CD4-positive, alpha-beta T cell (primary cell): ENCODE measurements around the gene CHMP3. TPM values are rescaled to one million over a fixed set of nuclear protein-coding genes. Genes with fewer than 3 reads are reported as not detected.
A peak's percentile ranks its signal among the peaks of the same experiment; 100 is the strongest.

ENCODE experiments used
- ATAC-seq: fragments of 200-7000 bp; cut with Tn5 transposase; one replicate; pipeline ENCODE4 v1.10.0; 2022; ENCODE audit warnings: mild to moderate bottlenecking; ENCODE audit not compliant: poor library complexity
- CTCF ChIA-PET: fragments of 350-600 bp; sonication (Branson Sonifier 250); formaldehyde crosslinking; loops from one replicate; lab custom pipeline; 2021; ENCODE audit warnings: antibody characterized with exemption, inconsistent platforms; lab: Charles Lee
- POLR2A ChIA-PET: fragments of 350-600 bp; sonication (Branson Sonifier 250); formaldehyde crosslinking; loops from one replicate; lab custom pipeline; 2021; ENCODE audit warnings: antibody characterized with exemption, inconsistent platforms; lab: Charles Lee
- DNase-seq, 14 experiments: peaks; one replicate each; pipeline ENCODE4 v3.0.0-alpha.2; 2013 to 2020; ENCODE audit warnings: mixed read lengths in 2 of 14
- H3K27ac ChIP-seq, 2 donors: one replicate each; pipeline versions ENCODE4 v1.5.1 to v1.7.0; 2013; ENCODE audit warnings: low read length in 2 of 2, low read depth in 1 of 2, mild to moderate bottlenecking in 1 of 2
- H3K27me3 ChIP-seq, 2 experiments: 1 replicate in 1 of 2; 2 replicates in 1 of 2; pipeline versions ENCODE4 v1.6.1 to v1.7.0; 2013; ENCODE audit warnings: low read length in 2 of 2, control low read depth in 1 of 2, mild to moderate bottlenecking in 1 of 2, moderate library complexity in 1 of 2; ENCODE audit not compliant: insufficient read depth in 2 of 2, control insufficient read depth in 1 of 2
- H3K36me3 ChIP-seq: one replicate; pipeline ENCODE4 v1.6.1; 2013; ENCODE audit warnings: low read length, control low read depth; ENCODE audit not compliant: insufficient read depth
- H3K4me1 ChIP-seq: one replicate; pipeline ENCODE4 v1.6.1; 2013; ENCODE audit warnings: low read length, control low read depth; ENCODE audit not compliant: insufficient read depth
- H3K4me3 ChIP-seq: one replicate; pipeline ENCODE4 v1.5.1; 2013; ENCODE audit warnings: mild to moderate bottlenecking, low read length, moderate library complexity
- H3K9me3 ChIP-seq, 2 experiments: 1 replicate in 1 of 2; 2 replicates in 1 of 2; pipeline versions ENCODE4 v1.6.1 to v1.7.0; 2013; ENCODE audit warnings: low read length in 2 of 2, mild to moderate bottlenecking in 2 of 2, control low read depth in 1 of 2, moderate library complexity in 1 of 2; ENCODE audit not compliant: control insufficient read depth in 1 of 2, insufficient read depth in 1 of 2
- H3K27ac Mint-ChIP-seq: one replicate; pipeline ENCODE4 v1.8.0; 2020; ENCODE audit warnings: mixed read lengths
- H3K27me3 Mint-ChIP-seq: one replicate; pipeline ENCODE4 v1.8.0; 2021; ENCODE audit warnings: mixed read lengths
- H3K36me3 Mint-ChIP-seq: one replicate; pipeline ENCODE4 v1.8.0; 2021; ENCODE audit warnings: low read depth, mixed read lengths
- H3K4me1 Mint-ChIP-seq: one replicate; pipeline ENCODE4 v1.8.0; 2021; ENCODE audit warnings: low read depth, mixed read lengths
- H3K4me3 Mint-ChIP-seq: one replicate; pipeline ENCODE4 v1.8.0; 2020; ENCODE audit warnings: mild to moderate bottlenecking, mixed read lengths
- H3K9me3 Mint-ChIP-seq: one replicate; pipeline ENCODE4 v1.8.0; 2020; ENCODE audit warnings: mixed read lengths
- intact Hi-C, 2 experiments: fragments of 100-400 bp; cut with DNase I in 1 of 2; cut with micrococcal nuclease in 1 of 2; formaldehyde crosslinking; loops; one replicate each; pipeline versions ENCODE4 v1.15.1 to v1.9.0; 2023 to 2025; cut with DNase I, micrococcal nuclease
- total RNA-seq, 174 experiments: library from RNA in 2 of 174; stranded (reverse) in 2 of 174; gene quantifications; one replicate each; pipeline ENCODE4 v1.2.3 and lab custom pipeline; 2021 to 2026
- TF ChIP-seq, protein P1 (sequence below): fragments of 200-600 bp; IDR thresholded peaks from one replicate; pipeline ENCODE4 v1.8.0; 2022; ENCODE audit warnings: antibody characterized with exemption, mild to moderate bottlenecking

CHMP3 gene
- total RNA-seq, 2 experiments from 2014 or later = 61.7 to 65.3 TPM

DNA sequence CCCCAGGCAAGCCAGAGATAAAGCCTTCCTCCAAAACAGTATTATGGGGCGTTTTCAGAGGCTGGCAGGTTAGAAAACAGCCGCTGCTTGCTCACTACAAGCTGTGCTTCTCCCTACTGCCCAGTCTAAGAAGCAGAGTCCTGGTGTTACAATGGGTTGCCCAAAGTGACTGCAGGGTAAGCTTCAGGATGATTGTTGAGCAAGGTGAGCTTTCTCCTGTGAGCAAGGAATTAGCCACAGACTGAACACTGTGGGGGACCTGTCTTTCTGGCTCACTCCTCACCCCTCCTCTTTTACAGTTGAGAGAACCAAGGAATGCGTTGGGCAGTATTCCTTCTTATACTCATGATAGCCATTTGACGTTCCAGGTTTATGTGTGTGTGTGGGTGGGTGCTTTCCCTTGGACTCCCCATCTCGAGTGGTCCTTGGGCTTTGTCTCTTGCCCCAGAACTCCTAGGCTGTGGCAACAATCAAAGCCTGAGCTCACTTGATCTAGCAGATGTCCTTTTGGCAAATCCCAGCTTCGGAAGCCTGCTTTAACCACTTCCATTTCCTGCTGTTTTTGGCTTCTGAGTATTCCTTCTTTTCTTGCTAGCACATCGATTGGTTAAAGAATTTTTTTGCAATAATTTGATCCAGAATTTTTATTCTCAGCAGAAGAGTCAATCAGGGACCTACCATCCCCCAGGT lies 74.5 kb downstream of the CHMP3 start:
- no peak for ATAC-seq
- no peak overlapping the region for H3K27ac ChIP-seq
- no peaks in the 10 kb centered on the region for H3K9me3 ChIP-seq
- Mint-ChIP-seq H3K36me3 (peaks cover 100% of the 10 kb centered on the region), H3K27ac (peak overlapping the region; percentile 34), H3K4me1 (peaks cover 15% of the 10 kb centered on the region), H3K27me3 (no peaks in the 10 kb centered on the region), H3K4me3 (no peak overlapping the region), H3K9me3 (no peaks in the 10 kb centered on the region)
- ChIA-PET CTCF (no interaction called here), POLR2A (interaction anchor here (0.7 to 1.2 kb wide), 2 partner anchors 47 to 810 kb away, joined by 3 read pairs; no protein-coding TSS in a partner anchor)
- H3K4me1 ChIP-seq = no peaks in the 10 kb centered on the region
- H3K36me3 ChIP-seq = peaks cover 99% of the 10 kb centered on the region
- DNase-seq = no peak
- H3K27me3 ChIP-seq = no peaks in the 10 kb centered on the region
- TF ChIP-seq, protein P1, sequence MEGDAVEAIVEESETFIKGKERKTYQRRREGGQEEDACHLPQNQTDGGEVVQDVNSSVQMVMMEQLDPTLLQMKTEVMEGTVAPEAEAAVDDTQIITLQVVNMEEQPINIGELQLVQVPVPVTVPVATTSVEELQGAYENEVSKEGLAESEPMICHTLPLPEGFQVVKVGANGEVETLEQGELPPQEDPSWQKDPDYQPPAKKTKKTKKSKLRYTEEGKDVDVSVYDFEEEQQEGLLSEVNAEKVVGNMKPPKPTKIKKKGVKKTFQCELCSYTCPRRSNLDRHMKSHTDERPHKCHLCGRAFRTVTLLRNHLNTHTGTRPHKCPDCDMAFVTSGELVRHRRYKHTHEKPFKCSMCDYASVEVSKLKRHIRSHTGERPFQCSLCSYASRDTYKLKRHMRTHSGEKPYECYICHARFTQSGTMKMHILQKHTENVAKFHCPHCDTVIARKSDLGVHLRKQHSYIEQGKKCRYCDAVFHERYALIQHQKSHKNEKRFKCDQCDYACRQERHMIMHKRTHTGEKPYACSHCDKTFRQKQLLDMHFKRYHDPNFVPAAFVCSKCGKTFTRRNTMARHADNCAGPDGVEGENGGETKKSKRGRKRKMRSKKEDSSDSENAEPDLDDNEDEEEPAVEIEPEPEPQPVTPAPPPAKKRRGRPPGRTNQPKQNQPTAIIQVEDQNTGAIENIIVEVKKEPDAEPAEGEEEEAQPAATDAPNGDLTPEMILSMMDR = no peak
- no peak overlapping the region for H3K4me3 ChIP-seq
- intact Hi-C loops = loop anchor here in 1 of 2 experiments (5.0 kb wide), 1 partner anchor 41 kb away; no protein-coding TSS in a partner anchor

- Histone ChIP-seq H3K27ac (no peak overlapping the region), H3K27me3 (no peaks in the 10 kb centered on the region), H3K9me3 (no peaks in the 10 kb centered on the region), H3K36me3 (peaks cover 100% of the 10 kb centered on the region), H3K4me1 (no peaks in the 10 kb centered on the region), H3K4me3 (no peak overlapping the region)
- H3K36me3 Mint-ChIP-seq = peaks cover 100% of the 10 kb centered on the region
- H3K27me3 Mint-ChIP-seq = no peaks in the 10 kb centered on the region
- CTCF ChIA-PET = no interaction called here
- peak overlapping the region; percentile 34 for H3K27ac Mint-ChIP-seq
- peaks cover 15% of the 10 kb centered on the region for H3K4me1 Mint-ChIP-seq
- H3K4me3 Mint-ChIP-seq = no peak overlapping the region
- POLR2A ChIA-PET = interaction anchor here (1.1 to 1.6 kb wide), 2 partner anchors 11 to 46 kb away, joined by 3 to 4 read pairs; partner anchors contain the start of gene KDM3A
- DNase-seq (peak in 1 of 14 experiments; percentile 14), ATAC-seq (no peak)
- TF ChIP-seq, protein P1 = no peak
- no peaks in the 10 kb centered on the region for H3K9me3 Mint-ChIP-seq
- intact Hi-C loops = loop anchor here in 1 of 2 experiments (5.0 kb wide), 1 partner anchor 40 kb away; no protein-coding TSS in a partner anchor
These were observed 76.2 kb downstream of the CHMP3 start for GRCh38 chr2:86487062-86487461.

DNA sequence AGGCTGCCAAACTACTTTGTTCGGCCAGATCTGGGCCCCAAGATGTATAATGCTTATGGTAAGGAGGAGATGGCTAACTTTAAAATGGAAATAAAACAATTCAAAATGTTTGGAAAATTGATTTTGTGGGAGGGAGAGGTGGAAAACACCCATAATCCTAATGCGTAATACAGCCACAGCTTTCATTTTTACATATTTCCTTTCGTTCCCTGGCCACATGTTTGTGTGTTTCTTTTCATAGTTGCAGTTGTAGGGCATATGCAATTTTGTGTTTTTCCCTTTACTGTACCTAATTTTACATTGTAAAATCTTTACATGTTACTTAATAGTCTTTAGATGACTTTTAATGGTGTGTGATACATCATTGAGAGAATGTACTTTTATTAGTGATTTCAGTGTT lies 77.4 kb downstream of the CHMP3 start:
- H3K27me3 Mint-ChIP-seq = no peaks in the 10 kb centered on the region
- ATAC-seq (no peak), DNase-seq (no peak)
- H3K4me1 ChIP-seq = no peaks in the 10 kb centered on the region
- no peak overlapping the region for H3K4me3 Mint-ChIP-seq
- H3K9me3 Mint-ChIP-seq = no peaks in the 10 kb centered on the region
- H3K27ac Mint-ChIP-seq = peak overlapping the region; percentile 10
- peaks cover 100% of the 10 kb centered on the region for H3K36me3 ChIP-seq
- POLR2A ChIA-PET = no interaction called here
- no peak overlapping the region for H3K4me3 ChIP-seq
- TF ChIP-seq, protein P1 = no peak
- peaks cover 15% of the 10 kb centered on the region for H3K4me1 Mint-ChIP-seq
- no peaks in the 10 kb centered on the region for H3K27me3 ChIP-seq
- CTCF ChIA-PET = no interaction called here
- intact Hi-C loops = loop anchor here in 1 of 2 experiments (5.0 kb wide), 1 partner anchor 39 kb away; no protein-coding TSS in a partner anchor
- H3K27ac ChIP-seq = no peak overlapping the region
- peaks cover 100% of the 10 kb centered on the region for H3K36me3 Mint-ChIP-seq
- no peaks in the 10 kb centered on the region for H3K9me3 ChIP-seq
